Measurements from ENCODE around the gene PPP2R2B. TPM values are rescaled to one million over a fixed set of nuclear protein-coding genes. Genes with fewer than 3 reads are reported as not detected.

PPP2R2B gene
- total and polyA plus RNA-seq, 2 donors (not counting 1 experiment from before 2014, with no cell fraction given), result 0.67 to 1.5 TPM

DNA sequence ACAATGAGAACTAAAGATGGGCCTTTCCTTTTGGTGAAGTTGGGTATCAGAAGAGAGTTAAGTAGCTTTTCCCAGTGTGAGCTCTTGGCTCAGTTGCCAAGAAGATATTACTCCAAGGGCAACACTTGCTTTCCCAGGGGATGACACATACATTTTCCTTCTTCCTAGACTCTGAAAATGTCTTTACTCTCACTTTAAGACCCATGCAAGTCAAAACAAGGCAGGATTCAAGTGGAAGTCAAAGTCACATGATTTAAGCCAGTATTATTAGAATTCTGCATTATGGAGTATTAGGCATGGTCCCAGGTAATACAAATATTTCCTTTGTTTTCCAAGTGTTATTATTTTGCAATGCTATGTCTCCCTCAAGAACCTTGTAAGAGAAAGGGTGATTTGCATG lies 175.1 kb downstream of the PPP2R2B start:
- peaks cover 3% of the 10 kb centered on the region for H3K4me1 ChIP-seq (ENCODE audit: control insufficient read depth, extremely low read depth, insufficient read depth, low read length)
- no peaks in the 10 kb centered on the region for H4K20me1 ChIP-seq (ENCODE audit: control insufficient read depth, extremely low read depth, insufficient read depth, low read length)
- no peaks in the 10 kb centered on the region for H3K79me2 ChIP-seq (ENCODE audit: control insufficient read depth, insufficient read depth, low read length)
- no peak overlapping the region for H2AFZ ChIP-seq (ENCODE audit: low read length)
- no peaks in the 10 kb centered on the region for H3K36me3 ChIP-seq (ENCODE audit: control insufficient read depth, insufficient read depth, low read length)
- TF ChIP-seq EZH2 (IDR thresholded peaks at IDR 0.05; ENCODE audit: low read length, missing control alignments), result no peak
- TF ChIP-seq, protein P1, sequence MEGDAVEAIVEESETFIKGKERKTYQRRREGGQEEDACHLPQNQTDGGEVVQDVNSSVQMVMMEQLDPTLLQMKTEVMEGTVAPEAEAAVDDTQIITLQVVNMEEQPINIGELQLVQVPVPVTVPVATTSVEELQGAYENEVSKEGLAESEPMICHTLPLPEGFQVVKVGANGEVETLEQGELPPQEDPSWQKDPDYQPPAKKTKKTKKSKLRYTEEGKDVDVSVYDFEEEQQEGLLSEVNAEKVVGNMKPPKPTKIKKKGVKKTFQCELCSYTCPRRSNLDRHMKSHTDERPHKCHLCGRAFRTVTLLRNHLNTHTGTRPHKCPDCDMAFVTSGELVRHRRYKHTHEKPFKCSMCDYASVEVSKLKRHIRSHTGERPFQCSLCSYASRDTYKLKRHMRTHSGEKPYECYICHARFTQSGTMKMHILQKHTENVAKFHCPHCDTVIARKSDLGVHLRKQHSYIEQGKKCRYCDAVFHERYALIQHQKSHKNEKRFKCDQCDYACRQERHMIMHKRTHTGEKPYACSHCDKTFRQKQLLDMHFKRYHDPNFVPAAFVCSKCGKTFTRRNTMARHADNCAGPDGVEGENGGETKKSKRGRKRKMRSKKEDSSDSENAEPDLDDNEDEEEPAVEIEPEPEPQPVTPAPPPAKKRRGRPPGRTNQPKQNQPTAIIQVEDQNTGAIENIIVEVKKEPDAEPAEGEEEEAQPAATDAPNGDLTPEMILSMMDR (conservative IDR thresholded peaks at IDR 0.05 in 1 of 2, IDR thresholded peaks at IDR 0.05 in 1 of 2; ENCODE audit: low read depth in 1 of 2, low read length in 2 of 2), result no peak
- peak in 1 of 2 donors; percentile 73 for DNase-seq (ENCODE audit: low read depth in 2 of 2)
- no peaks in the 10 kb centered on the region for H3K27me3 ChIP-seq (ENCODE audit: control insufficient read depth, insufficient read depth, low read length)
- H3K9ac ChIP-seq (ENCODE audit: insufficient read depth, low read length), result no peak overlapping the region
- H3K4me3 ChIP-seq (replicated peaks in 1 of 4; ENCODE audit: control extremely low read depth in 1 of 4, insufficient read depth in 1 of 4, low read depth in 3 of 4, low read length in 4 of 4), result no peak overlapping the region
- no peaks in the 10 kb centered on the region for H3K9me3 ChIP-seq (ENCODE audit: control insufficient read depth, insufficient read depth, low read depth, low read length)
- H3K4me2 ChIP-seq (ENCODE audit: extremely low read depth, insufficient read depth, low read length), result no peak overlapping the region
- no peak overlapping the region for H3K27ac ChIP-seq (ENCODE audit: insufficient read depth, low read length)

DNA sequence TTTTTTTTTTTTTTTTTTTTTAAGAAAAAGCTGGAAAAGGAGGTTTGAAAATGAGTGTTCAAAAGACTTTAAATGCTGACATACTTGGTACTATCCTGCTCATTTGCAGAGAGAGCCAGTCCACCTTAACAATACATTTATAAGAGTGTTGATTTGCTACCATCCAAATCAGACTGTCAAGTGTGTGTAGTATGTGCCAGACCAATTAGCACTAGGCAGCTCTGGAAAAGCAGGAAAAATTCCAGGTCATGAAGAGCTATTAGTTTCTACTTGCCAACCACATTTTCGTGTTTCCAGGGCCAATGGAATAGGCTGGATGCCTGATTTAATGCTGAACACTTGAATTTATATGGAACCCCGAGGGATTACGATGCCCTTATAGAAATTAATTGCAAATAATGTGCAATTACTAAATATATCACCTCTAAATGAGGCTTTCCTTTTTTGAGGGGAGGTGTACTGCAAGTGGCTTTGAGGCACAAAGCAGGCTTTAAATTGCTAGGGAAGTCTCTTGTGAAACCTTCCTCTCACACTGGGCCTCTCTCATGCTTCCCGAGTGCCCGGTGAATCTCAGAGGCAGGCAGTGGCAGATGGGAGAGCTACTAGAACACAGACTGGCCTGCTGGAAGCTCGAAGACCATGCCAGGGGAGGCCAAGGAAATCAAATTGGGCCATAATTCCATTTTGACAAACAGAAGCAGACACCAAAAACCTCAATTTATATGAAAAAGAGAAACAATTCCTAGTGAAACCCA lies 178.7 kb downstream of the PPP2R2B start:
- no peaks in the 10 kb centered on the region for H3K79me2 ChIP-seq (ENCODE audit: control insufficient read depth, insufficient read depth, low read length)
- no peak overlapping the region for H3K4me2 ChIP-seq (ENCODE audit: extremely low read depth, insufficient read depth, low read length)
- H3K36me3 ChIP-seq (ENCODE audit: control insufficient read depth, insufficient read depth, low read length), result no peaks in the 10 kb centered on the region
- H3K4me3 ChIP-seq (replicated peaks in 1 of 4; ENCODE audit: control extremely low read depth in 1 of 4, insufficient read depth in 1 of 4, low read depth in 3 of 4, low read length in 4 of 4), result no peak overlapping the region
- no peaks in the 10 kb centered on the region for H3K9me3 ChIP-seq (ENCODE audit: control insufficient read depth, insufficient read depth, low read depth, low read length)
- no peak overlapping the region for H2AFZ ChIP-seq (ENCODE audit: low read length)
- H3K27me3 ChIP-seq (ENCODE audit: control insufficient read depth, insufficient read depth, low read length), result no peaks in the 10 kb centered on the region
- no peak for DNase-seq (ENCODE audit: low read depth in 2 of 2)
- no peaks in the 10 kb centered on the region for H4K20me1 ChIP-seq (ENCODE audit: control insufficient read depth, extremely low read depth, insufficient read depth, low read length)
- peaks cover 3% of the 10 kb centered on the region for H3K4me1 ChIP-seq (ENCODE audit: control insufficient read depth, extremely low read depth, insufficient read depth, low read length)
- TF ChIP-seq, protein P1 (conservative IDR thresholded peaks at IDR 0.05 in 1 of 2, IDR thresholded peaks at IDR 0.05 in 1 of 2; ENCODE audit: low read depth in 1 of 2, low read length in 2 of 2), result no peak
- TF ChIP-seq EZH2 (IDR thresholded peaks at IDR 0.05; ENCODE audit: low read length, missing control alignments), result no peak
- no peak overlapping the region for H3K9ac ChIP-seq (ENCODE audit: insufficient read depth, low read length)
- H3K27ac ChIP-seq (ENCODE audit: insufficient read depth, low read length), result no peak overlapping the region

DNA sequence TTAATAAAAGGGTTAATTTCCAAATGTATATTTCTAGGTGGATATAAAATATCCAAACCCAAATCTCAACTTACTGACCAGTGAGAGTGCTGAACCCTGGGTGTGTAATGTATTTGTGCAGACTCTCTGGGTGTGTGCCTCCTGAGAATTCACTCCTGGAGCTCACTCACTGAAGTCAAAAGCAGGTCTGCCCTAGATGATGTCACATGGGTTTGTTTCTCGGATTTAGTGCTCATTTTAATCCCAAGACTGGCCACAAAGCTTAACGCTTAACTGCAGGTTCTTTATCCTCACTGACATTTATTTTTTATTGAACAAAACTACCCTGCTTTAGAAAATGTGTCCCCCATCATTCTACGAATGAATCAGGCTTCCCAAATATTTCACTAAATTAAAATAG lies 179.4 kb downstream of the PPP2R2B start:
- TF ChIP-seq, protein P1 (conservative IDR thresholded peaks at IDR 0.05 in 1 of 2, IDR thresholded peaks at IDR 0.05 in 1 of 2; ENCODE audit: low read depth in 1 of 2, low read length in 2 of 2), result no peak
- TF ChIP-seq EZH2 (IDR thresholded peaks at IDR 0.05; ENCODE audit: low read length, missing control alignments), result no peak

More for the DNA sequence above, 179.4 kb downstream of the PPP2R2B start:
- no peak overlapping the region for H3K4me3 ChIP-seq (replicated peaks in 1 of 4; ENCODE audit: control extremely low read depth in 1 of 4, insufficient read depth in 1 of 4, low read depth in 3 of 4, low read length in 4 of 4)
- H3K4me2 ChIP-seq (ENCODE audit: extremely low read depth, insufficient read depth, low read length), result no peak overlapping the region
- no peak overlapping the region for H2AFZ ChIP-seq (ENCODE audit: low read length)
- H3K4me1 ChIP-seq (ENCODE audit: control insufficient read depth, extremely low read depth, insufficient read depth, low read length), result peaks cover 1% of the 10 kb centered on the region
- no peaks in the 10 kb centered on the region for H3K9me3 ChIP-seq (ENCODE audit: control insufficient read depth, insufficient read depth, low read depth, low read length)
- no peaks in the 10 kb centered on the region for H4K20me1 ChIP-seq (ENCODE audit: control insufficient read depth, extremely low read depth, insufficient read depth, low read length)
- no peak overlapping the region for H3K9ac ChIP-seq (ENCODE audit: insufficient read depth, low read length)
- no peaks in the 10 kb centered on the region for H3K27me3 ChIP-seq (ENCODE audit: control insufficient read depth, insufficient read depth, low read length)
- H3K36me3 ChIP-seq (ENCODE audit: control insufficient read depth, insufficient read depth, low read length), result no peaks in the 10 kb centered on the region
- H3K27ac ChIP-seq (ENCODE audit: insufficient read depth, low read length), result no peak overlapping the region
- no peaks in the 10 kb centered on the region for H3K79me2 ChIP-seq (ENCODE audit: control insufficient read depth, insufficient read depth, low read length)
- no peak for DNase-seq (ENCODE audit: low read depth in 2 of 2)

Measured in fibroblast of lung (primary cell).